ENCODE data around the gene PGRMC2.

PGRMC2 gene

DNA sequence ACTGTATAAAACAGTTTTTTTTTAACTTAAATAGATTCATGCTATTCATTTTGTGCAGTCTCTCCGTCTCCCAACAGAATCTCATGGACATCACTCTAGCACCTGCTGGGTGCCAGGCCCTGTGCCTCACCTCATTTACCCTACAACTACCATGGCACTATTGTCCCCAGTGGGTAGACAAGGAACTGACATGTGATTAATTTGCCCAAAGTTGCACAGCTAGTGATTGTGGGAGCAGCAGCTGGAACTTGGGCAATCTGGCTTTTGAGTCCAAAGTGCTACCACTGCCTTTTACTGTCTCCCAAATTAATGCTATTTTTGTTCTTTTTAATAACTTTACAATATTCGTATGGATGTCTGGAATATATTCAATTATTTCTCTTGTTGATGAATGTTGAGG lies 11.2 kb upstream of the PGRMC2 start:
- no peak for DNase-seq (ENCODE audit: low read depth)

DNA sequence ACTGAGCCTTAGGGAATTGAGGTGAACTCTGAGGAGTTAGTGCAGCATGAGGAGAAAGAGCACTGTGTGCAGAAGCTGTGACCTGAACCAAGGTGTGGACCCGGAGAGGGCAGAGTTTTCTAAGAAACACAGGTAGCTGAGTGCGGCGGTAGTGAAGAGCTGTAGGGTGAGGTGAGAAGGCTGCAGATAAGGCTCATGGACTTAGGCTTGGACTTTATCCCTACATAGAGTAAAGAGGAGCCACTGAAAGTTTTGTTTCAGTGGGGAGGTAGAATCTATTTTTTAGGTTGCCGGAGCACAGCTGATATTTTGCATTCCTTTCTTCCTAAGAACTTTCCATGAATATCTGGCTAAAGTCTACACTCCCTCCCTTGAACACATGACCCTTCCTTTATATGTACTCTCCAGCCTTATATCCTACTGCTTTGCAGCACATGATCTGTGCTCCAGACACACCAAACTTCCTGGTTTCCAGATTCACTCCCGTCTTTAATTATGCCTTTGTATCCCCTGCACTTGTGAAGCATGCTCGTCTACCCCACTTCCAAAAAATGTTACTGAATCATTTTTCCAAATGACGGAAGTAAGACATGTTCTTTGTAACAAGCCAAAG lies 10.6 kb upstream of the PGRMC2 start:
- no peak for DNase-seq (ENCODE audit: low read depth)

DNA sequence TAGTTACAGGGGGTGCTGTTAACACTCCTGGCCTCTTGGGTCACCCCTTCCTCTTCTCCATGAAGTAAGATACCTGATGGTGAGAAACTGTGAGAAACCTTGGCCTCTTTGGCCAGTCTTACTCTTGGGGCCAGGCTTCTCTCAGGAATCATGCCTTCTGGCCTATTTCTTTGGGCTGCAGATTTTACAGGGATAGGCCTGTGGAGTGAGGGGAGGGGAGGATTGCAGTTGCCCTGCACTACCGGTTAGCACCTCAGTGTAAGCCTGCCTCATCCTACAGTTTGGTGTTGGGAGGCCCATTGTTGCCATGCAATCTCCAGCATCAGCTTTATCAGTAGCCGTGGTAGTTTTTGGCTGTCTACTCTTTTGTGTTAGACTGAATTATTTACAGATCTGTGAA lies 7.6 kb upstream of the PGRMC2 start:
- DNase-seq (ENCODE audit: low read depth): no peak

DNA sequence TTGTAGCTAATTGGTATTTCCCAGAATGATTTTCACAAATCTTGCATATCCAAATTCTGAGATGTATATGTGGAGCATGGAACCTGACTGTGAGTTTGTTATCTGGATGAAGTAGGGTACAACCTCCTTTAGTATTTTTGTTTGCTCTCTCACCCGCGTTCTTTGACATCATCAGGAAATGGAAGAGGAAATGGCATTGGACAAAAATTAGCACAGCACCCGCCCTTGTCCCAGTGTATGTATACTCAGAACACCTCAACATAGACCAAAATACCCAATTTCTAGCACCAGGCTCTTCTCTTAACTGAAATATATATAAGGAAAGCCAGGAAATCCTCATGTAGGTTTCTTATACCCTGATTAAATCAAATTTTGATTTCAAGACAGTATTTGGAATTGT lies 6.9 kb upstream of the PGRMC2 start:
- DNase-seq (ENCODE audit: low read depth): no peak

DNA sequence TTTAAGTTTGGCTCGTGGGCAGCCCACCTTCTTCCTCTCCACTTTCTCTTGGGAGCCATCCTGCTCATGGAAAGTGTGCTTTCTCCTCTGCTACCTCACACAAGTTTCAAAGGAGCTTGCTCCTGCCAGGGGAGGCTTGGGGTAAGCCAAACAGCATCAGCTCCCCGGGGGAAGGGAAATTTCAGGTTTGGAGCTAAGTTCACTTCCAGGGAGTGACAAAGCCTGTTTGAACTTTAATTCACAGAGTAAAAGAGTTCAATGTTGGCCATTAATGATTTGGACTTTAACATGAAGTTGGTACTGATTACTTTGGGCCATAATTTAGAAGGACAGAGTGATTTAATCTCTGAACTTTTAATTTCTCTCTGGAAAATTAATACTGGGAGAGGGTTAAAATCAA lies 4.7 kb upstream of the PGRMC2 start:
- no peak for DNase-seq (ENCODE audit: low read depth)

DNA sequence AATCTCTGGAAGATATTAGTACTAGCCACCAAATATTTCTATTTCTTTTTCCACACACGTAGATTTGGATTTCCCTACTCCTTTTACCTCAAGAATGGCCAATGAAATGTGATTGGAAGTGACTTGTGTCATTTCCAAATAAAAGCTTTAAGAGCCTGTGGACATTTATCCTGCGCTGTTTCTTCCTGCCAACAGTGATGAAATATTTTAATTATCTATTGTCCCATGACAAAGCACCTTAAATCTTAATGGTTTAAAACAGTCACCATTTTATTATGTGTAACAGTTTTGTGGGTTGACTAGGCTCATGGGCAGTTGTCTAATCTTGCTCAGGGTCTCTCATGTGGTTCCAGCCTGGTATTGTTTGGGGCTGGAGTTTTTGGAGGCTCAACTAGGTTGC lies 3.5 kb upstream of the PGRMC2 start:
- DNase-seq (ENCODE audit: low read depth): no peak

DNA sequence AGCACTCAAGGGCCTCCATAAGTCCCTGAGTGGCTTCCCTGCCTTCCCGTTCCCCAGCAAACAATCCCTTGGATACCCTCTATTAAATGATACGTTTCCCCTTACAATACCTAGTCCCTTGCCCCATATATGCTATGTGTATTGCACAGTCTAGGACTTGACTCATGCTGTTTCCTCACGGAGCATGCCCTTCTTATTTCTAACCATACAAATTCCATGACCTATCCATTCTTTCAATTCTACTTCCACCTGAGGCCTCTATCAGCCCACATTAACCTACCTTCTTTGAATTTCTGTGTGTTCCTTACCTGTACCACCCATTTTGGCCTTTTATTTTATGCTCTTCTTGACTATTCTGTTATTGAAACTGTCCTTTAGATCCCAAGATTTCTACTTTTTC lies 2.9 kb upstream of the PGRMC2 start:
- no peak for DNase-seq (ENCODE audit: low read depth)

DNA sequence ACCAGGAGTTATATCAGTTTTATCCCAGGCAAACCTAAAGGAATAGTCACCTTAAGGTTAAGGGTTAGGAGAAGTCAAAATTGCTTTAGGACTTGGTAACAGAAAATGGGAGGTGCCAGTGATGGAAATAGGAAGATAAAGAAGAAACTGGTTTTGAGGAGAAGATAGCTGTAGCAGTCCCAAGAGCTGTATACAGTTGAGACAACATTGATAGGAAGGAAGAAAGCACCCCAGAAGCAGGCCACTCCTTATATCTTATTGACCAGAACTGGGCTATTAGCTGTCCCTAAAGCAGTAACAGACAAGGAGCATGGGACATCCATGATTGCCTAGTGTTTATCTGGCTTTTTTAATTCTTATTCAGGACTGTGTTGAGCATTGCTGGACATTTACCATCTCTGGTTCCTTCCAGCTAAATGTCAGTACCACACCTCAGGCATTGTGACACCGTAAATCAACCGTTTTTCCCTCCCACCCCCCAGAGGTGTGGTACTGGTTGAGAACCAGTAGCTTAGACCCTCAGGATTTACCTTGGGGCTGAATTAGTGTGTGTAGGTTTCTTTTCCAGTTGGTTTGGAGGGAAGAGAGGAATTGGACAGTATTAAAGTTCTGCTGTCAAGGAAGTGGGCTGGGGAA lies 2.0 kb upstream of the PGRMC2 start:
- DNase-seq (ENCODE audit: low read depth): no peak

DNA sequence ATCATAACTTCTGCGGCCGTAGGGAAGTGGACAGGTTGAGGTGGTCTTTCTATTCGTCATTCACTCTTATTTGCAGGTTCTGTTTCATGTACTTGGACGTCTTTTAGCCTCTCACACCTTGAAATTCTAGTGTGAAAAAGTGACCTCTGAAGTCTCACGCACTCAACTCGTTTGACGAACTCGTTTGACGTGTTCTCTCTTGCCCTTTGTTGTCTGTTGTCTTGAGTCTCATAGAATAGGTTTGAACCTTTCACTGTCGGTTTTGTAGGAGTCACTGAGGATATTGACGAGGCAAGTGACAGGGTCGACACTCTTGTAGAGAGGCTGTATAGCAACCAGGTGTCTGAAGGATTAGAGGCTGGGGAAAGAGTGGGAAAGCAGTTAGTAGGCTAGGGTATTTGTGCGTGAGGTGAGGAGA lies 1.1 kb upstream of the PGRMC2 start:
- DNase-seq (ENCODE audit: low read depth): no peak

DNA sequence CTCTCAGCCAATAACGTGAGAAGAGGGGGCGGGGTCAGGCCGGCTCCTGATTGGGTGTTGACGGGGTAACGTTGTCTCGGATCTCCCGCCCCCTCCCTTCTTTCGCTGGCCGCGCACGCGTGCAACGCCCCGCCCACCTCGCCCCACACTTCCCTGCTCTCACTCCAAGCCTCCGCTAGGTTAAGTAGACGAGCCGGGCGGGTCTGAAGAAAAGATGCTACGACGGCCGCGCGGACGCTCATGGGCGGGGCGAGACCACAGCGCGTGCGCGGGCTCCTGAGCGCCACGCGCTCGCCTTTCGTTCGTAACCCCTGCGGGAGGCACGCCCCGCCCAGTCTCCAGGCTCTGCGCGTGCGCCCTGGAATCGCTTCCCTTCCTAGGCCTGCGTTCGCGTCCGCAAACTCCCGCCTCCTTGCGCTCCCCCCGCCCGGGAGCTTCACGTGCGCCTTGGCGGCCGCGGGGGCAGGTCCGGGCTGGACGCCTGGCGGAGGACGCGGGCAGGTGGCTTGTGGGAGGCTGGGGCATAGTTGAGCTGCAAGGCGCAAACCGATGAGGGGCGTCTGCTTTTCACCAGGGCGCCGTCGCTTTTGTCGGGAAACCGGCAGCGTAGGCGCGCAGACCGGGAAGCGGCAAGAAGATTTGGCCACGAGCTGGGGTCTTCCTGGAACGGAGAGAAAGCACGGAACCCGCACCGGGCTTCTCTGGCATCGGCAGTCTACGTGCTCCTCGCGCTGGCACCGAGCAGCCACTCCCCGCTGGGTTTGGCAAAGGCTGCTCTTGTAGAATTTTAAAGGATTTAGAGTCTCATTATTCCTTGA lies 467 bp upstream of the PGRMC2 start:
- DNase-seq (ENCODE audit: low read depth): peak; percentile 94

DNA sequence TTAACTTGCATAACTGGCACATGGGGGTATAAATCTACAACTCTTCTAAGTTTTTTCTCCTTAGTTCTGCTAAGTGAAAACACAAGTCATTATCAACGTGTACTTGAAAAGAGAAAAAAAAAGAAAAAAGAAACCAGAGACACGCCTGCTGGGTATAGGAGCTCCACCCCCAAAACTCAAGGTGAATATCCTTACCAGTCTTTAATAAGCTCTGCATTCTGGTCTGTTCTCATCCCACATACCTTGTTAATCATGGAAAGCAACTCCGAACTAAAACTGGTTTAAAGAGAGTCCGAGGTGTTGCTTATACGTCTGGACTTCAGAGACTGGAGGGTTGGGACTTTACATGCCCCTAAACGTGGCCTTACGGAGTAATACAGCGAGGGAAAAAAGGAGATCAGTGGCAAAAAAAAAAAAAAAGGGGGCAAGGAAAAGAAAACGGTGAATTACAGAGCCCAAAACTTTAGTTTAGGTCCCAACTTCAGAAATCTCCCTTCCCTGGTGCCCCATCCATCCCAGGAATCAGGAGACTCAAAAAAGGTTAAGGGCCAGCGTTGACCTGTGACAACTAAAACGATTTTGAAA lies 1.0 kb downstream of the PGRMC2 start:
- DNase-seq (ENCODE audit: low read depth): peak; percentile 39

DNA sequence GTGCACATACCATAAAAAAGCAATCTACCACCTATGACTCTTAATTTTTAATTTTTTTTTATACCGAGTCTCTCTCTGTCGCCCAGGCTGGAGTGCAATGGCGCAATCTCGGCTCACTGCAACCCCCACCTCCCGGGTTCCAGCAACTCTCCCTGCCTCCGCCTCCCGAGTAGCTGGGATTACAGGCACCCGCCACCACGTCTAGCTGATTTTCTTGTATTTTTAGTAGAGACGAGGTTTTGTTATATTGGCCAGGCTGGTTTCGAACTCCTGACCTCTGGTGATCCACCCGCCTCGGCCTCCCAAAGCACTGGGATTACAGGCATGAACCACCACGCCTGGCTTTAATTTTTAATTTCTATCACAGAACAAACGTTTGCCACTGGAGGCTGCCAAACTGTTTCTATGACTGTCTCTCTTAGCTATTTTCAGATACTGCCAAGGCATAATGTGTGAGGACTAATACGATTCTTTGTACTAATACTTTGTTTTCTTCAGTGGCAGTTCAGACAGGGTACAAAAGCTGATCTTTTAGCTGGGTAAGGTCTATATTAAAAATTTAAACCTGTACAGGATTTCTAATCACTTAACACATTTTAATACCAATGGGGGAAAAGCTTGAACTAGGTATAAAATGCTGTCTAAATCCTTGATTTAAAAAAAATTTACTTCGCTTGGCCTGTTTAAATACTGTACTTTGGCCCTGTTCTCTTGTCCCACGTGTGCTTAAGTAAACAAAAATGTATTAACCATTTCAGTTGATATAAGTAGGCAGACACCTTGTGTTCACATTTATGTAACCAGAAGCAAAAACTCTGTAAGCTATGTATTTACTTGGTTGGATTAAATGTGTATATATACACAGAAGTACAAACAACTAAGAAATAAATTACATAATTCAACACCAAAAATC lies 2.3 kb downstream of the PGRMC2 start:
- peak; percentile 42 for DNase-seq (ENCODE audit: low read depth)

DNA sequence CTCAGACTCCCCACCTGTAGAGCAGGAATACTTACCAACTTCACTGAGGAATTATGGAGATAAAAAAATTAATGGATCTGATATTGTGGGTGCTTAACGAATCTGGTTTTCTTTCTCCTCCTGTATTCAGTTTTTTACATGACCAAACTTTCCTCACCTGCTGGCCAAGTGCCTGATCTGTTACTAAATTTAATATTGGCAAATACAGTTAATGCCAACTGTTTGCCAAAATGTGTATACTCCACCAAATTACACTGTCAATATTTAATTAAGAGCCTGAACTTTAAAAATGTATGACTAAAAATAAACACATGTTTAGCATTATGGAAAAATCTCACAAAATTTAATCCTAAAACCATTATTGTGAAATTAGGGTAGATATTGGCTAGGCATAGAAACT lies 3.3 kb downstream of the PGRMC2 start:
- DNase-seq (ENCODE audit: low read depth): no peak

DNA sequence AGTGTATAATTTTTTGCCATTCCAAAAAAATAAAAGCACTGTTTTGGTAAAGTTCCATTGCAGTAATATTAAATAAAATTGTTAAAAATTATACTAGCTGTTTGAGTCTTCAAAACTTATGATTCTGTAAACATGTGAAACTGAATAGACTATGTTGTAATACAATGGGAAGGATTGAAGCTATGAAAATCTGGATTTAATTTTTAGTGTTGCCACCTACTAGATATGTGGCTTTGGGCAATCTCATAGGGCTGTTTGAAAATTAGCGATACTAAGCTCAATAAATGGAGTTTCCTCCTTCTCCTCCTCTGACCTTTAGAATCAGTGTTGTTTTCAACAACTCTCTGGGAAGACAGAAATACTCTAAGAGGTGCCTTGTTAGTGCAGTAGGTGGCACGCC lies 4.5 kb downstream of the PGRMC2 start:
- no peak for DNase-seq (ENCODE audit: low read depth)

DNA sequence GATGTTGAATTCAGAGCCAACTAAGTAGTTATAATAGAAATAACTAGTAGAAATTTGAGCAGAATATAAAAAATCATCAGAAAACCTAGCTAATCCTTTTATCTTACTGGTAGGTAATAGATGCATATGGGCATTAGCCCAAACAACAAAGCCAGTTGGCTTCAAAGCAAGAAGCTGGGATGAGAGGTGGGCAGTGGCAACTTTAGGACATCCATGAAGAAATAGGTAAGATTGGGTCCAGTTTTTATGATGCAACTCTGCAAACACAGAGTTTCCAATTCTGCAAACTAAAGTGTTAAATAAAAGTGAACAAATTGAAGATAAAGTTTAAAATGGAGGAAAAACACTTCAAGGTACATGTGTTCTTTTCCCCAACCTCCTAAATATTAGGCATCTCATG lies 5.1 kb downstream of the PGRMC2 start:
- no peak for DNase-seq (ENCODE audit: low read depth)

DNA sequence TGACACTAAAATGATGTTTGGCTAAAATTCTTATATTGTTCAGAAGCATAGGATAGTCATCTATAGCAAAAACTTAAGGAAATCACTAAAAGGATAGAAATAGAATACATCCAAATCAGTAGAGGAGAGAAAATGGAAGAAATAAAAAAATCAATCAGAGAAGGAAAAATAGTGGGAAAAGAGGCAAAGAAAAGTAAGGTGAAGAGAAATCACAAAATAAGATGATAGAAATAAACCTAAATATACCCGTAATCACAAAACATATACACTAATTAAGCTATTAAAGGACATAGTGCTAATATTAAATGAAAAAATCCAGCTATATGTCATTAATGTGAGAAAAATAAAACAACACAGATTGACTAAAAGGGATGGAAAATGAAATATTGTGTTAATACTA lies 6.3 kb downstream of the PGRMC2 start:
- no peak for DNase-seq (ENCODE audit: low read depth)

DNA sequence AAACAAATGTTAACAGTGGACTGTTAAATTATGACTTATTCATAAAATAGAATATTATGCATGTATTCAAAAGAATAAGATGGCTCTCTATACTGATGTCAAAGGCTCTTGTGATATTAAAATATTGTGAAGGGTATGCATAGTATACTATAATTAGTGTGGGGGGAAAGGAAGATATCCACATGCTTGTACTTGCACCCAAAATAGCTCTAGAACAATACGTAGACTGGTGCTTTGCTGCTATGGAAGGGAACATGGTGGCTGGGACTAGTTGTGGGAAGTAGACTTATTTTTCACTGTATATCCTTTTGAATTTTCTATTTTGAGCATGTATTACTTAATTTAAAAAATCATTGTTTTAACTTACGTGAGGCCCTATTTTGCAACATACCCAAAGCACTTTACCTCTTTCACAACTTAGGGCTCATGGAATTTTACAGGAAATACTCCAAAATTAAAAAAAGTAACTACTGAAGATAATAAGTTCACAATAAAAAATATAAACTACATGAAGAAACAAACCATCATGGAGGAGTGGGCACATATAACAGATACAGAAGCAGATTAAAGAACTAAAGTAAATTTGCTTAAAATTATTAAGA lies 7.9 kb downstream of the PGRMC2 start:
- no peak for DNase-seq (ENCODE audit: low read depth)

DNA sequence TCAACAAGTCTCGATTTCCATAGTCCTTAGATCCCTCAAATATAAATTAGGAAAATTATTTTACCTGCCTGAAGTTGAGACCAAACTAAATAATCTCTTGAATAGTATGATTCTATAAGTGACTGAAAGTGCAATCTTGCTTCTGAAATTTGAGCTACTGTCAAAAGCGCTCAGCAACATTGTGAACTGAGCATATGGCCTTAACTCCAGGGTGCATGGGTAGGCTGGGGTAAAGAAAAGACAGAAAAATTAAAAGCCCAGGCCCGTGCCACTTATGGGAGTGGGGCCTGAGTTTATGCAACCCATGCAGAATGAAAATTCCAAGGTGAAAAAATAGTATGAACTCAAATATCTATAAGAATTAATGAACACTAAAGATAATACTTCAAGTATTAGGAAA lies 9.8 kb downstream of the PGRMC2 start:
- no peak for DNase-seq (ENCODE audit: low read depth)

DNA sequence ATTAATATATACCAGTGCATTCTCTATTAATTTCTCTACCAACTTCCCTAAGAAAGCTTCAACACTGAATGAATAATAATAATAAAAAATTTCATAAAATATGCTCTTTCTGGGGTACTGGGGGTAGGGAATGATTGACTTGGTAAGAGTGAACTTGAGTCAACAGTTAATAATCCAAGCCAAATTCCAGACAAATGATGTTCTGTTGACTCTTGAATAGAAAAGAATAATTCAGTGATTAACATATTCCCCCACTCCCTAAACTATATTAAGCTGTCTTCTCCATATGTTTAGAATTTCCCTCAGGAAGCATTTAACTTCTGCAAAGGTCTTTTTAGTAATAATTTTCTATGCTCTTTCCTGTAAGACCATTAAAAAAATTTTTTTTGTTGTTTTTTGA lies 12.3 kb downstream of the PGRMC2 start:
- DNase-seq (ENCODE audit: low read depth): no peak

DNA sequence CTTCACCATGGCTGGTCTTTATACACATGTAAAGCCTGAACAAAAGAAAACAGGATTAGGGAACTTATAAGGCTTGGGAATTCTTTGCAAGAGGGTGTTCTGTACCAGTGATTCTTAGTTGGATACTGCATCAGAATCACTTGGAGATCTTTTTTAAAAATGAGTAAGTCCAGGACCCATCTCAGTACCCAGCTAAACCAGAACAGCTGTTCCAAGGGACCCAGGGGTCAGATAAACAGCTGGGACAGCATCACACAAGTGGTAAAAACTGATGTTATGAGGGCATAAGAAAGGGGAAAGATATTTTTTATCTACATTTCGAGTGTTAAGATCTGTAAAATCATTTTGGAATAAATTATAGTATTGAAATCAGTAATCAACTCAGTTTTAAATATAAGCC lies 16.1 kb downstream of the PGRMC2 start:
- DNase-seq (ENCODE audit: low read depth): no peak

DNA sequence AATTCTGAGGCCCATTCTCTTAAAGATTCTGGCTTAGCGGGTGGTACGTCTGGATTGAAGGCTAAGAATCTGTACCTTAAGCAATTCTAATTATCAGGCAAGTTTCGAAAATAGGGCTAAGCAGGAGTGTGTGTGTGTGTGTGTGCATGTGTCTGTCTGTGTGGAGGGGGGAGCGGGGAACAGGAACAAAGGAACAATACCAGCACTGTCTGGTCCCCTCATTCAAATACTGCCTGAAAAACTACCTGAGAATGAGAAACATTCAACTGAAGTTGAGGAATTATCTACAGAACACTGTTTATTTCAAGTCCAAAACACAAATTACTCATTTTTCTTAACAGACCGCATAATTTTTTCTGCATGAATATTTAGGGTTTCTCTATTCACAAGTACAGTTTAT lies 18.6 kb downstream of the PGRMC2 start:
- DNase-seq (ENCODE audit: low read depth): no peak

DNA sequence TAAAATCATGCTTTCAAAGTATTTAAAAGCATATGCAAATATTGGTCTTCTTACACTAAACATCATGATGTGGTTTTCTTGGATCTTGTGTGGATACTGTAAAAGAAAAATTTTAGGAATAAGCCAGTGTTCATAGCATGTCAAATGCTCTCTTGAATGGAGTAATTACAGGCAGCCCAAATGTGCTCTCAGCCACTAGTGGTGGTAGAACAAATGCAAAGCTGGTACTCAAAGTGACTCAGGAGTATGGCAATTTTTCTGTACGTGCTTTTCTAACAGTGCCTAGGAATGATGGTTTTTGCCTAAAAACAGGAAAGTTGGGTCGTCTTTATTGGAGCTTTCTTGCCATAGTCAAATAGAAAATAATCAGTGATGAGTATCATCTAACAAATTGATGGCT lies 19.9 kb downstream of the PGRMC2 start:
- no peak for DNase-seq (ENCODE audit: low read depth)
